Panc1 (cell line): ENCODE measurements around the gene GIMAP4. TPM values are rescaled to one million over a fixed set of nuclear protein-coding genes. Genes with fewer than 3 reads are reported as not detected.
"Not testable (repeated sequence)": the region's sequence is repeated elsewhere in the genome, so short reads cannot be mapped to it uniquely, and the experiment has no call there.

Source experiments
- ATAC-seq: fragments of 200-7000 bp; cut with Tn5 transposase; 2 replicates; pipeline ENCODE4 v1.9.1; 2020; ENCODE audit warnings: mild to moderate bottlenecking, moderate library complexity
- BruUV-seq: library from RNA; stranded (reverse); fragments of 400-500 nt; replicated peaks from 2 replicates; lab custom pipeline; 2021; lab: Mats Ljungman, UMichigan
- CTCF ChIA-PET: fragments of 300-600 bp; sonication (Branson Sonifier 250); formaldehyde crosslinking; loops from one replicate; lab custom pipeline; 2022; ENCODE audit warnings: antibody characterized with exemption; lab: Charles Lee
- POLR2A ChIA-PET: fragments of 300-600 bp; sonication (Branson Sonifier 250); formaldehyde crosslinking; loops from one replicate; lab custom pipeline; 2022; ENCODE audit warnings: antibody characterized with exemption; lab: Charles Lee
- DNase-seq: peaks from one replicate; pipeline ENCODE4 v3.0.0-alpha.2; 2010; ENCODE audit warnings: low read depth, low spot score
- H3K27ac ChIP-seq: 2 replicates; pipeline ENCODE4 v1.5.1; 2011; ENCODE audit warnings: mild to moderate bottlenecking, low read length, inconsistent platforms
- H3K27me3 ChIP-seq: fragments of 200-500 bp; sonication (Bioruptor generic); 2 replicates; pipeline ENCODE4 v1.6.0; 2014; ENCODE audit warnings: low read length, inconsistent platforms; ENCODE audit not compliant: control insufficient read depth, insufficient read depth
- H3K36me3 ChIP-seq: fragments of 200-500 bp; sonication (Bioruptor generic); 2 replicates; pipeline ENCODE4 v1.5.1; 2014; ENCODE audit warnings: inconsistent platforms, mild to moderate bottlenecking, low read length, moderate library complexity; ENCODE audit not compliant: control insufficient read depth, insufficient read depth
- H3K4me1 ChIP-seq: 2 replicates; pipeline ENCODE4 v1.5.1; 2011; ENCODE audit warnings: inconsistent platforms, mild to moderate bottlenecking, low read length, moderate library complexity; ENCODE audit not compliant: control insufficient read depth, insufficient read depth
- H3K4me3 ChIP-seq, 2 experiments: 2 replicates each; pipeline ENCODE4 v1.5.1; 2011 to 2012; ENCODE audit warnings: low read depth in 2 of 2, low read length in 2 of 2, mild to moderate bottlenecking in 2 of 2, inconsistent platforms in 1 of 2, moderate library complexity in 1 of 2
- H3K9me3 ChIP-seq: fragments of 200-500 bp; sonication (Bioruptor generic); 2 replicates; pipeline ENCODE4 v1.5.1; 2014; ENCODE audit warnings: low read depth, mild to moderate bottlenecking, inconsistent platforms, low read length, moderate library complexity; ENCODE audit not compliant: control insufficient read depth, insufficient read depth
- CTCF ChIP-seq: fragments of 450-650 bp; IDR thresholded peaks from 2 replicates; pipeline ENCODE4 v1.5.1; 2017; ENCODE audit warnings: mild to moderate bottlenecking
- POLR2AphosphoS5 ChIP-seq: IDR thresholded peaks from 2 replicates; pipeline ENCODE4 v1.6.1; 2012; ENCODE audit warnings: mild to moderate bottlenecking, low read depth, low read length, moderate library complexity
- REST ChIP-seq, 2 experiments: IDR thresholded peaks; 2 replicates each; pipeline ENCODE4 v1.6.1; 2011 to 2012; ENCODE audit warnings: low read depth in 2 of 2, control low read depth in 1 of 2, low read length in 1 of 2, mild to moderate bottlenecking in 1 of 2, moderate library complexity in 1 of 2; ENCODE audit not compliant: insufficient read depth in 1 of 2
- SIN3A ChIP-seq: IDR thresholded peaks from 2 replicates; pipeline ENCODE4 v1.6.1; 2012; ENCODE audit warnings: low read depth, mild to moderate bottlenecking, low read length, moderate library complexity, borderline replicate concordance; ENCODE audit not compliant: insufficient read depth
- TCF7L2 ChIP-seq: IDR thresholded peaks from 2 replicates; pipeline ENCODE4 v1.6.1; 2011; ENCODE audit warnings: mild to moderate bottlenecking, low read depth, low read length, inconsistent platforms
- in situ Hi-C: cut with HindIII; loops from 2 replicates; pipeline ENCODE4 v1.10.0; 2016; ENCODE audit warnings: low sequenced_read_pairs, low pct_unique_long_range_greater_than_20kb
- intact Hi-C: fragments of 100-400 bp; cut with micrococcal nuclease; formaldehyde crosslinking; loops from one replicate; pipeline ENCODE4 v1.10.0; 2022; ENCODE audit not compliant: unreplicated experiment
- total RNA-seq: library from RNA; stranded (reverse); gene quantifications from one replicate; pipeline ENCODE4 v1.2.1, GENCODE V29; 2021; ENCODE audit not compliant: unreplicated experiment

GIMAP4 gene
- total RNA-seq, 1 experiment from 2014 or later, result 0.26 TPM

GRCh38 chr7:150520145-150520544 is 47.0 kb upstream of the GIMAP4 start:
- Histone ChIP-seq H3K4me1 (no peaks in the 10 kb centered on the region), H3K4me3 (no peak overlapping the region), H3K36me3 (no peaks in the 10 kb centered on the region), H3K27me3 (peaks cover 2% of the 10 kb centered on the region; the same call in 1 of the 2 replicates), H3K27ac (no peak overlapping the region), H3K9me3 (no peaks in the 10 kb centered on the region)
- intact Hi-C loops, result no loop called here
- in situ Hi-C loops, result no loop called here
- POLR2A ChIA-PET, result no interaction called here
- no peak for ATAC-seq
- CTCF ChIA-PET, result no interaction called here
- no peak for DNase-seq
- BruUV-seq, result no TSS peak
- TF ChIP-seq POLR2AphosphoS5, result no peak
- no peak for TF ChIP-seq CTCF
- no peak for TF ChIP-seq REST (IDR thresholded peaks at IDR 0.05; ENCODE audit: insufficient read depth in 1 of 2, low read depth in 2 of 2, low read length in 1 of 2)
- no peak for TF ChIP-seq SIN3A
- no peak for TF ChIP-seq TCF7L2

GRCh38 chr7:150522931-150523330 is 44.3 kb upstream of the GIMAP4 start:
- DNase-seq, H3K27me3 ChIP-seq, H3K36me3 ChIP-seq, BruUV-seq, in situ Hi-C loops, intact Hi-C loops, ATAC-seq, H3K4me3 ChIP-seq, H3K9me3 ChIP-seq, POLR2A ChIA-PET, H3K27ac ChIP-seq, H3K4me1 ChIP-seq, CTCF ChIA-PET: not testable (repeated sequence)

GRCh38 chr7:150524018-150524417 is 43.2 kb upstream of the GIMAP4 start:
- intact Hi-C loops, result no loop called here
- ATAC-seq, result no peak

More at GRCh38 chr7:150524018-150524417, 43.2 kb upstream of the GIMAP4 start:
- ChIA-PET CTCF (no interaction called here), POLR2A (no interaction called here)
- in situ Hi-C loops, result no loop called here
- H3K27me3 ChIP-seq, result no peaks in the 10 kb centered on the region
- no peaks in the 10 kb centered on the region for H3K4me1 ChIP-seq
- H3K36me3 ChIP-seq, result no peaks in the 10 kb centered on the region
- no peak overlapping the region for H3K4me3 ChIP-seq
- TF ChIP-seq REST (IDR thresholded peaks at IDR 0.05; ENCODE audit: insufficient read depth in 1 of 2, low read depth in 2 of 2, low read length in 1 of 2) (no peak), POLR2AphosphoS5 (no peak), TCF7L2 (no peak), SIN3A (no peak), CTCF (no peak)
- no TSS peak for BruUV-seq
- H3K9me3 ChIP-seq, result no peaks in the 10 kb centered on the region
- H3K27ac ChIP-seq, result no peak overlapping the region
- DNase-seq, result no peak
